GM21786 (cell line): ENCODE data around the gene SLAIN2.
"Not testable (repeated sequence)": the region's sequence is repeated elsewhere in the genome, so short reads cannot be mapped to it uniquely, and the experiment has no call there.

Experiments used
- ATAC-seq: cut with Tn5 transposase; IDR thresholded peaks from one replicate; pipeline ENCODE4 v1.9.1; 2021; ENCODE audit not compliant: unreplicated experiment

Gene SLAIN2

GRCh38 chr4:48436318-48436717 is 95.0 kb downstream of the SLAIN2 start:
- ATAC-seq: no peak

DNA sequence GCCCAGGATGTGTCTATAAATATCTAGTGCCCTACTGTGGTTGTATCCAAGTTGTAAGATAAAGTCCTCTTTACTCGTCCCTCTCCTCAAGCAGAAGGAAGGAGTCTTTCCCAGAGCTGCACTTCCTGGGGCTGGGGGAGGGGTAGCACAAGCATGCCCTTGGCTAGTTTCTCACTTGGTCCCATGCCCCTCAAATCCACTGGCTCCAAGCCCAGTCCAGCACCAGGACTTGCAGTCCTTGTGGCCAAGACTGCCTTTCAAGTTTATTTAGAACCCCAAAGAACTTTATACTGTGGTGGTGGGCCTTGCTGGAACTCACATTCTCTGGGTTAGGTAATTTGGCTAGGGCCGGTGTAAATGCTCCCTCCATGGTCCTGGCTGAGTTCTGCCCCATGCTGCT is 98.7 kb downstream of the SLAIN2 start:
- ATAC-seq: no peak

DNA sequence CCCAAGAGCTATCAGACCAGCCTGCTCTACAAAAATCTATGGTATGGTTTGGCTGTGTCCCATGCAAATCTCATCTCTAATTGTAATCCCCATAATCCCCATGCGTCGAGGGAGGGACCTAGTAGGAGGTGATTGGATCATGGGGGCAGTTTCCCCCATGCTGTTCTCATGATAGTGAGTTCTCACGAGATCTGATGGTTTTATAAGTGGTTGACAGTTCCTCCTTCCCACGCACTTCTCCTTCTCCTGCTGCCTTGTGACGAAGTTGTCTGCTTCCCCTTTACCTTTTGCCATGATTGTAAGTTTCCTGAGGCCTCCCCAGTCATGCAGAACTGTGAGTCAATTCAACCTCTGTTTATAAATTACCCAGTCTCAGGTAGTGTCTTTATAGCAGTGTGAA is 99.6 kb downstream of the SLAIN2 start:
- ATAC-seq: not testable (repeated sequence)

DNA sequence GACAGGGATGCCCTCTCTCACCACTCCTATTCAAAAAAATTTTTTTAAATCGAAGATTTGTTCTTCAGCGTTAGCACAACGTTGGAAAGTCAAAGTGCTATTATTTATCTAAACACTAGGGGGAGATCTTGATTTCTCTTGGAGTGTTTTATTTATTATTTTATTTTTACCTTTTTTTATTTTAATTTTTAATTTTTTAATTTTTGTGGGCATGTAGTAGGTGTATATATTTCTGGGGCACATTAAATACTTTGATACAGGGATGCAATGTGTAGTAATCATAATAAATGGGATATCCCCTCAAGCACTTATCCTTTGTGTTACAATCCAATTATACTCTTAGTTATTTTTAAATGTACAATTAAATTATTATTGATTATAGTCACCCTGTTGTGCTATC is 104.4 kb downstream of the SLAIN2 start:
- no peak for ATAC-seq

- ATAC-seq: no peak
Measured at GRCh38 chr4:48446642-48447041, 105.3 kb downstream of the SLAIN2 start.

DNA sequence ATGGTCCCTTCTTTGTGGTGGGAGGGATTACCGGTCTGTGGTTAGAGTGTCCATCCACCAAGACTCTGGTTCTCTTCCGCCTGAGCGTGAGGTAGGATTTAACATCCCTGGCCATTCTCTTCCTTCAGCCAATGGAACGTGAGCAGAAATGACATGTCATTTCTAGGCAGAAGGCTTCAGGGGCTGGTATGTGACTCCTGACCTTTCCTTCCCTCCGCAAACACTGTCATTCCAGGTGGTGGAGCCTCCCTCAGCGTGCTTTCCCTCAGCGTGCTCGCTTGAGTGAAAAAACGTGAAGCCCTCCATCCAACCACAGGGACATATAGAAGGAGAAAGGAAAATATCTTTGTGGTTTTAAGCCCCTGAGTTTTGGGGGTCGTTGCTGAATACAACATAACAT is 107.8 kb downstream of the SLAIN2 start:
- ATAC-seq: no peak

GRCh38 chr4:48450740-48451139 is 109.4 kb downstream of the SLAIN2 start:
- no peak for ATAC-seq

GRCh38 chr4:48451656-48452055 is 110.3 kb downstream of the SLAIN2 start:
- not testable (repeated sequence) for ATAC-seq

GRCh38 chr4:48454591-48454990 is 113.3 kb downstream of the SLAIN2 start:
- no peak for ATAC-seq

DNA sequence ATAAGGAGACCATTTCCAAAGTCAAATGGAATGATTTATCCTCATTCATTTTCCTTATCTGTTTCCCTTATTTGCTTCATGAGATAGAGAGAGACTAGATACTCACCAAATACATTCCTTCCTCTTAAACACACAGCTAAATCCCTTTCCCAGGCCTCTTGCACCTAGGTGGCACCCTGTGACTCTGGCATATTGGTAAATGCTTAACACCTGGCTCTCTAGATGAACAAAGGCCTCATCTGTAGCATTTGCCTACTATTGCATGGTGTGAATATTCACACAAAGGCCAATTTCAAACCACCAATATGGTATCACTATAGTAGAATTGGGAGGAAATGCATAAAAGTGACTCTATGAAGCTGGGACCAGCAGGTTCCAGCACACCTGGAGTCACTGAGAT is 119.7 kb downstream of the SLAIN2 start:
- no peak for ATAC-seq

DNA sequence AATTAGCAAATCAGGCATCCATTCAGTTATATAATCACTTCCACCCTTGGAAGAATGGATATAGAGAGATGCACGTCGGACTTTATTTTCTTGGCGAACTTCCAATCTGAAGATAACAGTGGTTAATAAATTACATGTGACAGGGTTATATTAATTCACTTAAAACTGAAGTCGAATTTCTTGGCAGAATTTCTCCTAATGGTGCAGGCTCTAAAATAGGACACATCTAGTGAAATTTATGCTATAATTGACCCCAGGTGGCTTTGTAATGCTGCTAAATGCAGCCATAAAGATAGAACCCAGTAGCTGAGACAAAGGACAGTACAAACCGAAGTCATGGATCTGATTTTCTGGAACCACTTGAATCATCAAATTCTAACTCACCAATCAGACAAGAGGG is 121.0 kb downstream of the SLAIN2 start:
- ATAC-seq: no peak

- no peak for ATAC-seq
Measured at GRCh38 chr4:48467442-48467841, 126.1 kb downstream of the SLAIN2 start.

DNA sequence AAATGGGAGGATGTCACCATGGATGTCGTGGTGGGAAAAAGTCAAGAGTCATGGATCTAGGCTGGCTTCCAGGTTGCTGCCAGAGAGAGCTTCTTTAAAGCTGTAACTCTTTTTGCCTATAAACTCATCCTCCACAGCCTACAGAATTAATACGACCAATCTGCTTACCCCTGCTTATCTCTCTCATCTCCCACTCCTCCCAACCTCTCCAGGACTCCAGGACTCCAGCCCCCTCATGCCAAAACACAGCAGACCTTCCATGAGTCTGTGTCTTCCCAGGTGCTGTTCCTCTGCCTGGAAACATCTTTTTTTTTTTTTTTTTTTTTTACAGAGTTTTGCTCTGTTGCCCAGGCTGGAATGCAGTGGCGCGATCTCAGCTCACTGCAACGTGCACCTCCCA is 126.6 kb downstream of the SLAIN2 start:
- no peak for ATAC-seq

DNA sequence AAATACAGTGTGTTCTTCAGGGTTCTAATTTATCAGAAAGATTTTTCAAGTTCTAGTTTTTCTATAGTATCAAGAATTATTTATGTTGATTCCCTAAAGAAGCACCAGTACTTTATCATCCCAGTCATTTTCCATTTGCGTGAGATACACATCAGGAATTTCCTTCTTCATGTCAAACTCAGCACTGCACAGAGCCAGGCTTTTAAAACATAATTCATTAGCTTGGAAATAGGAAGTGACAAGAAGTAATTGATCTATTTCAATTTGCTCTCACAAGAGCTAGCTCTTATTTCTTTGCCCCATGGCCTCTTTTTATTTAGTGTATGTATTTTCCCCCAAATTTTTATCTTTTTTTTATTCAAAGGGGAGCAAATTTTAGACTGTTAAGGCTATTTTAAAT is 128.8 kb downstream of the SLAIN2 start:
- ATAC-seq: no peak

- no peak for ATAC-seq
Measured at GRCh38 chr4:48470570-48470969, 129.2 kb downstream of the SLAIN2 start.

GRCh38 chr4:48472794-48473193 is 131.5 kb downstream of the SLAIN2 start:
- no peak for ATAC-seq

GRCh38 chr4:48475770-48476169 is 134.4 kb downstream of the SLAIN2 start:
- ATAC-seq: no peak
